ENCODE data around the gene SLC47A2.
"Not testable (repeated sequence)": the region's sequence is repeated elsewhere in the genome, so short reads cannot be mapped to it uniquely, and the experiment has no call there.

SLC47A2 gene

DNA sequence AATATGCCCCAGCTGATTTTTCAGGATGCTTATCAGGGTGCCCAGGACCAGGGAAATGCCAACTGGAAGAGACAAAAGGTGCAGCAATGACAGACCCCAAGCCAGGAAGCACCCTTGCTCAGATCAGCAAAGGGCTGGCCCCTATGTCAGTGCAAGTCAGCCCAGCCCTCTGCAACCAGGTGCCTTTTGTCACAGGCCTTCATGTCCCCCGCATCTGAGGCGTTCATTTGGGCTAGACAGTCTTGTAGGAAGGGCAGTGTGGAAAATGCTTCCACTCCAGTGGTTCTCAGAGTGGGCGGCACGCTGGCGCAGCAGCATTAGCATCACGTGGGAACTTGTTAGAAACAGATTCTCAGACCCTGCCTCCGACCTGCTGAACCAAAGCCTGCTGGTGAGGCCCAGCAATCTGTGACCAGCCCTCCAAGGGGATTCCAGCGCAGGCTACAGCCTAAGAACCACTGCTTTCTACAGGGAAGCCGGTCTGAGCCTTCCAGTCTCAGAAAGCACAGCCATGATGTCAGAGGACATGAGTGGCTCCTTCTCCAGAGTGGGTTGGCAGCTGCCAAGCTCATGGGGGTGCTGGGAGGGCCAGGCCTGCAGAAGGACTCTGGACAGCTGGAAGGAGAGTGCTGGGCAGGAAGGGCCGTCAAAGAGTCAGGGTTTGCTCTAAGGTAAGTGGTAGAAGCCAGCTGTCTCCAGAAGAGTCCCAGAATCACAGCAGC lies 13.1 kb downstream of the SLC47A2 start:
- no peak overlapping the region for H3K4me3 ChIP-seq (ENCODE audit: low read depth, low read length)
- no peak for DNase-seq (ENCODE audit: low read depth, low spot score)
- TF ChIP-seq, protein P1, sequence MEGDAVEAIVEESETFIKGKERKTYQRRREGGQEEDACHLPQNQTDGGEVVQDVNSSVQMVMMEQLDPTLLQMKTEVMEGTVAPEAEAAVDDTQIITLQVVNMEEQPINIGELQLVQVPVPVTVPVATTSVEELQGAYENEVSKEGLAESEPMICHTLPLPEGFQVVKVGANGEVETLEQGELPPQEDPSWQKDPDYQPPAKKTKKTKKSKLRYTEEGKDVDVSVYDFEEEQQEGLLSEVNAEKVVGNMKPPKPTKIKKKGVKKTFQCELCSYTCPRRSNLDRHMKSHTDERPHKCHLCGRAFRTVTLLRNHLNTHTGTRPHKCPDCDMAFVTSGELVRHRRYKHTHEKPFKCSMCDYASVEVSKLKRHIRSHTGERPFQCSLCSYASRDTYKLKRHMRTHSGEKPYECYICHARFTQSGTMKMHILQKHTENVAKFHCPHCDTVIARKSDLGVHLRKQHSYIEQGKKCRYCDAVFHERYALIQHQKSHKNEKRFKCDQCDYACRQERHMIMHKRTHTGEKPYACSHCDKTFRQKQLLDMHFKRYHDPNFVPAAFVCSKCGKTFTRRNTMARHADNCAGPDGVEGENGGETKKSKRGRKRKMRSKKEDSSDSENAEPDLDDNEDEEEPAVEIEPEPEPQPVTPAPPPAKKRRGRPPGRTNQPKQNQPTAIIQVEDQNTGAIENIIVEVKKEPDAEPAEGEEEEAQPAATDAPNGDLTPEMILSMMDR (IDR thresholded peaks at IDR 0.05; ENCODE audit: low read depth, low read length) = no peak
- in situ Hi-C loops (cut with HindIII; ENCODE audit: low sequenced_read_pairs) = no loop called here

DNA sequence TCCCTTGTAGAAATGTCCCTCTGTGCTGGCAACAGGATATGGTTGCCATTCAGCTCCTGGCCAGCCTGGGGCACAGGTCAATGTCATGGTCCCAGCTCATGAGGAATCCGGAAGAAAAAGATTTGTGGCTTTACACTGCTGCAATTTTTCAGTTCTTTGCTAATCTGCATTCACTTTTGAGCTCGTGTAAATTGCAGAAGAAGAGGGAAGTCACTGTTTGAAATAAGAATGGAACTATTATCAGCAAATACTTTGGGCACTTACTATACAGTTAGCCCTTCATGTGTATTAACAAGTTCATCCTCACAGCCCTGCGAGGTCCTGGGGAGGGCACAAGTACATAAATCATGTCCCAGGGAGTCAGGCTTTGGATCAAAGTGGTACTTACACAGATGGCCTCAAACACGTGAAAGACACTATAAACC lies 14.2 kb downstream of the SLC47A2 start:
- TF ChIP-seq, protein P1 (IDR thresholded peaks at IDR 0.05; ENCODE audit: low read depth, low read length) = no peak
- DNase-seq (ENCODE audit: low read depth, low spot score) = no peak
- no peak overlapping the region for H3K4me3 ChIP-seq (ENCODE audit: low read depth, low read length)
- in situ Hi-C loops (cut with HindIII; ENCODE audit: low sequenced_read_pairs) = no loop called here

DNA sequence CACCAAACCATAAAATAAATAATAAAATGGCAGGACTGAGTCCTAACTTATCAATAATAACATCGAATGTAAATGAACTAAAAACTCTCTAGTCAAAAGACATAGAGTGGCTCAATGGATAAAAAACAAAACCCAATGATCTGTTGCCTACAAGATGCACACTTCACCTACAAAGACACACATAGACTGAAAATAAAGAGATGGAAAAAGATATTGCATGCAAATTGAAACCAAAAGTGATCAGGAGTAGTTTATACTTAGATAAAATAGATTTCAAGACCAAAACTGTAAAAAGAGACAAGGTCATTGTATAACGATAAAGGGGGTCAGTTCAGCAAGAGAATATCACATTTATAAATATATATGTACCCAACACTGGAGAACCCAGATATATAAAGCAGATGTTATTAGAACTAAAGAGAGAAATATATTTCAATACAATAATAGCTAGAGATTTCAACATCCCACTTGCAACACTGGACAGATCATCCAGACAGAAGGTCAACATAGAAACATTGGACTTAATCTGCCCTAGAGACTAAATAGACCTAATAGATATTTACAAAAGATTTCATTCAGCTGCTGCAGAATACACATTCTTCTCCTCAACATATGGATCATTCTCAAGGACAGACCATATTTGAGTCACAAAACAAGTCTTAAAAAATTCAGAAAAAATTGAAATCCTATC lies 29.8 kb downstream of the SLC47A2 start:
- DNase-seq (ENCODE audit: low read depth, low spot score) = no peak
- TF ChIP-seq, protein P1 (IDR thresholded peaks at IDR 0.05; ENCODE audit: low read depth, low read length) = no peak
- in situ Hi-C loops (cut with HindIII; ENCODE audit: low sequenced_read_pairs) = no loop called here
- no peak overlapping the region for H3K4me3 ChIP-seq (ENCODE audit: low read depth, low read length)

DNA sequence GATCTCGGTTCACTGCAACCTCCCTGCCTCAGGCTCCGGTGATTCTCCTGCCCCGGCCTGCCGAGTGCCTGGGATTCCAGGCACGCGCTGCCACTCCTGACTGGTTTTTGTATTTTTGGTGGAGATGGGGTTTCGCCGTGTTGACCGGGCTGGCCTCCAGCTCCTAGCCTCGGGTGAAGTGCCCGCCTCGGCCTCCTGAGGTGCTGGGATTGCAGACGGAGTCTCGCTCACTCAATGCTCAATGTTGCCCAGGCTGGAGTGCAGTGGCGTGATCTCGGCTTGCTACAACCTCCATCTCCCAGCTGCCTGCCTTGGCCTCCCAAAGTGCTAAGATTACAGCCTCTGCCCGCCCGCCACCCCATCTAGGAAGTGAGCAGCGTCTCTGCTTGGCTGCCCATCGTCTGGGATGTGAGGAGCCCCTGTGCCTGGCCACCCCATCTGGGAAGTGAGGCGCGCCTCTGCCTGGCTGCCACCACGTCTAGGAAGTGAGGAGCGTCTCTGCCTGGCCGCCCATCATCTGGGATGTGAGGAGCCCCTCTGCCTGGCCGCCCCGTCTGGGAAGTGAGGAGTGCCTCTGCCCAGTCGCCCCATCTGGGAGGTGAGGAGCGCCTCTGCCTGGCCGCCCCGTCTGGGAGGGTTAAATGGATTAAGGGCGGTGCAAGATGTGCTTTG lies 31.3 kb downstream of the SLC47A2 start:
- H3K4me3 ChIP-seq (ENCODE audit: low read depth, low read length); in situ Hi-C loops (cut with HindIII; ENCODE audit: low sequenced_read_pairs); DNase-seq (ENCODE audit: low read depth, low spot score): not testable (repeated sequence)

DNA sequence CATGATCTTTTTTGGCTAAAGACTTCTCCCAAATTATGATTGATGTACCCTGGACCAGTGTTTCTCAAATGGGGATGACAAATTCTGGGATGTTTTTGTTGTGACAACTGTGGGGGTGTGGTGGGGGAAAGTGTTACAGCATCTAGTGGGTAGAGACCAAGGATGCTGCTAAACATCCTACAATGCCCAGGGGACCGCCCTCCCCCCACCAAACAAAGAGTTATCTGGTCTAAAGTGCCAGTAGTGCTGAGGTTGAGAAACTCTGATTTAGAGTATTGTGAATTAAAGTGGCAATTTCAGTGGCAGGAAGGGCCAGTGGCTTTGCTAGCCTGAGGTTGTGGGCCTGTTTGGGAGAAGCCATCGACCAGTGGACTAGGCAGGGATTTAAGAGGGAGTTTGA lies 33.3 kb downstream of the SLC47A2 start:
- no peak for DNase-seq (ENCODE audit: low read depth, low spot score)
- no peak overlapping the region for H3K4me3 ChIP-seq (ENCODE audit: low read depth, low read length)
- TF ChIP-seq, protein P1 (IDR thresholded peaks at IDR 0.05; ENCODE audit: low read depth, low read length) = no peak
- in situ Hi-C loops (cut with HindIII; ENCODE audit: low sequenced_read_pairs) = no loop called here

DNA sequence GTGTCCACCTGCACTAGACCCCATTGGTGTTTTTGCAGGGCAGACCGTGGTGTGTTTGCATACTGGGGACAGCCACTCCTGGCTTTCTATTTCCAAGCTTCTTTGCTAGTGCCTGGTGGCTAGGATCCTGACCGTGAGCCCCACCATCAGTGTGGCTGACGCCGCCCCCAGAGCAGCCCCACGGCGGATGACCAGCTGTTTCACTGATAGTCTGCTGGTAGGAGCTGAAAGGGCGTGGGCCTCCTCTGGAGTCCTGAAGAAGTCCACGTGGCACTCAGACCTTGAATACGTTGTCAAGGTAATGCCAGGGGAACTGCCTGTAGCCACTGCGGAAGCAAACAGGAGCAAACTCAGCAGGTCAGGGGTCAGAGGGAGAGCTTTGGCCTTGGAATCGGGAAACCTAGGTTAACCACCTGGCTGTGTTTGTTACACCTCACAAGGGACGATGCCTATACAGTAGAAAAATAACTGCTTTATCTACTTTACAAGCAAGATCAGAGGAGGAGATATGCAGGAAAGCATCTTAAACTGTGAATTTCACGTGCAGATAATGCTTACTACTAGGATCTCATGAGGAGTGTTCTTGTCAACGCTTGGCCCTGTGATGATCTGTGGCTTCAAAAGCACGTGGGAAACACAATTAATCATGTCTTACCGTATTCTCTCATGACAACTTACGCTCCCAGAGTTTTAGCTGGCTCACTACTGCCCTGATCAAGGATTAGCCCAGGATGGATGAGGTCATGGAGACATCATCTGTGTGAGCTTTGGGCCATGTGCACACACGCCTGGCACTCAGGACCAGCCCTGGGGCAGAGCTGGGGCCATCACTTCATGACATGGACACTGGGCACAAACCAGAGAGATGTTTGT lies 37.6 kb downstream of the SLC47A2 start:
- TF ChIP-seq, protein P1 (IDR thresholded peaks at IDR 0.05; ENCODE audit: low read depth, low read length) = no peak
- in situ Hi-C loops (cut with HindIII; ENCODE audit: low sequenced_read_pairs) = no loop called here
- DNase-seq (ENCODE audit: low read depth, low spot score) = no peak
- no peak overlapping the region for H3K4me3 ChIP-seq (ENCODE audit: low read depth, low read length)

Data from astrocyte of the spinal cord (primary cell).